ENCODE measurements around the gene BCCIP.

Gene BCCIP

DNA sequence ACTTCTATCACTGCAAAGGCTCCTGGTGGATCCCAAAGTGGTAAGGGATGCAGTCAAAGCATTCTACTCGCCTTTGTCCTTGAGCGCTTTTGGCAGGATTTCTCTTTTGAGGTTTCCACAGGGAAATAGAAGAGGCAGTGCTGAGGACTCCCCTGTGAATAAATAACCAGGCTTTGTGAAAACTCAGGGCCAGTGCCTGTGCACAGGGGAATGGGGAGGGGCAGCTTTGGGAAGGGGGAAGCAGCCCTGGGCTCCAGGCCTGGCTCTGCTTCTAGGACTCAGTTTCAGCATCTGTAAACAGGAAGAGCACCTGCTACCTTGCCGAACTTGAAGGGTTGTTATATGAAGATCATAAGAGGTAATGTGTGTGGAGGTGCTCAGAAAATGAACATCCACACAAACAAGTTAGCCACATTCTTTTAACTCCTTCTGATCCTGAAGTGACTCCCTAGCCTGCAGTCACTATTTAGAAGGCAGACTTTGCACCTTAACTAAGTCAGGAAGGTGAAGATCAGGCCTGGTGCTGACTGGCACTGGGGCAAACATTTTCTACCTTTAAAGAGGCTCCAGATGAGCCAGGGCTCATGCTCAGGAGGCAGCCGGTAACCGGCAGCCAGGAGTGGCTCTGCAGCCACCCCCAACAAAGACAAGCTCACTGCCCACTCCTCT, 25.2 kb upstream of the BCCIP start:
- DNase-seq = no peak

- no peak for DNase-seq
These were observed 23.7 kb upstream of the BCCIP start for GRCh38 chr10:125799451-125800182.

GRCh38 chr10:125801574-125801973, 21.8 kb upstream of the BCCIP start:
- DNase-seq = no peak

DNA sequence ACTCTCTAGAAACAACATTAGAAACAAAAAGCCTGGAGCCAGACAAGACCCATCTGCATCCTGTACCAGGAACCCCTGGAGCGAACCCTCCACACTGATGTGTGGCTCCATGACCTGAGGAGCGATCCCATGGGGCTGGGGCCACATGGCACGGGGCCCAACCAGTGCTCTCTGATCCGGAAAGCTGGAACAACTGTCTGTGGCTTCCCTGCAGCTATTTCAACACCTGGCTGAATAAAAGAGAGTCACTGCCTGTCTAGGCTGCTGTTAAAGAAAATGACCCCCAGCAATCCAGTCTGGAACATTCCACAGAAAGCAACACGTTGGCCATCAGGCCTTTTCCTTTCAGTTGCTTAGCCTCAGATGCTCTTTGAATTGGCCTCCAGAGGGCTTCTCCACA, 21.2 kb upstream of the BCCIP start:
- DNase-seq = no peak

GRCh38 chr10:125802739-125803138, 20.6 kb upstream of the BCCIP start:
- no peak for DNase-seq

- DNase-seq = no peak
These were observed 15.3 kb upstream of the BCCIP start for GRCh38 chr10:125808047-125808446.

DNA sequence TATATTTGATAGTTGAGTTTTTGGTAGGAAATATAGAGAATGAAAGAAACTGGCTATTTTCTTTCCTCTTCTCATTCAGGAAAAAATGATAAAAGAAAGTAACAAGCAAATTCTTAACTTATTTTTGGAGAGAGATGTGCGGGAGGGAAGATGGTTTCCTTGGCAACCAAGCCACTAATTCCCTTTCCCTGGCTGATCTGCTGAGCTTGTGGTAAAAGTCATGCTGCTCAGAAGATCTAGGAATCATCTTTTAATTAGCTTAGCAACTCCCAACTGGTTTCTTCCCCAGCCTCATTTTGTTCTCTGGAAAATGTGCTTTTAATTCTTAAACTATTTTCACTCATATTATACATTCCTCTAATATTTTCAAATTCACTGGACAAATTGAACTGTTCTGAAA, 12.1 kb upstream of the BCCIP start:
- no peak for DNase-seq

DNA sequence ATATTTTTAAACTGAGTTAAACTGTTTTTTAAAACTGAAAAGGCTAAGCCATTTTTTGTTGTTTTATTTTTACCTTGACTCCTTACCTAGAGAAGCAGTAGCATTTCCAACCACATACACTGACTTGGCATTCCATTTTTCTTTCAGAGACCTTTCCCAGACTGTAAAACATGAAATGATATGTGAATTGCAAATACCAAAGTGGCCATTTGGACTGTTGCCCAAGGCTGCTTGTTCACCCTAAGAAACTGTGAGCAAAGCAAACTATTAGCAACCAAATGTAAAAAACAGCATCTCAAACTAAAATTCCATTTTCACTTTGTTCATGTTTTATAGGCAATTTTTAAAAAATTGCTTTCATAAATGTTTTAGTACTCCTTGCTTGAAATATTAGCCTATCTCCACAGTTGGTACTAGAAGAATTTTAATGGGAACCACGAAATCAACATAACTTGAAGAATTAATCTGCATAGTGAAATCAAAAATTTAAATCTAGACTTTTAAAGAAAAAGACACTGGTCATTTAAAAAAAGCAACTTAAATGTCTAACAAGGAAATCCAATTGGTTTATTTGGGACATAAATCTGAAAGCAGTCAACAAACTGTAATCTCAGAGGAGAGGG, 11.1 kb upstream of the BCCIP start:
- DNase-seq = no peak

DNA sequence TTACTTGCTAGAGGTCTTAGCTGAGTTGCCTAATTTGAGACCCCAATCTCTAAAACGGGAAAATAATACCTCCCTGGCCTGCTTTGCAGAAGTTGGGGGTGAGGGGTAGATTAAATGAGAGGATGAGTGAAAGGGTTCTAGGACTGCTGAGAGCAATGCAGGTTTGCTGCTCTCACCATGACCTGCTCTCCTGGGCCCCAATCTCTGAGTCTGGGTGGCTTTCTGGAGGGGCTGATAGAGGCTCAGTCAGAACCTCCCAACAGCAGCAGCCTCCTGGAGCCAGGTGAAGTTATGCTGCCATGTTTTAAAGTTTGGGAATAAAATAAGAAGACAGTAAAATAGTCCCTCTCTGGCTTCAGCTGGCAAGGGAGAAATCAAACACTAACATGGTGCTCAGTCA, 7.6 kb upstream of the BCCIP start:
- no peak for DNase-seq

DNA sequence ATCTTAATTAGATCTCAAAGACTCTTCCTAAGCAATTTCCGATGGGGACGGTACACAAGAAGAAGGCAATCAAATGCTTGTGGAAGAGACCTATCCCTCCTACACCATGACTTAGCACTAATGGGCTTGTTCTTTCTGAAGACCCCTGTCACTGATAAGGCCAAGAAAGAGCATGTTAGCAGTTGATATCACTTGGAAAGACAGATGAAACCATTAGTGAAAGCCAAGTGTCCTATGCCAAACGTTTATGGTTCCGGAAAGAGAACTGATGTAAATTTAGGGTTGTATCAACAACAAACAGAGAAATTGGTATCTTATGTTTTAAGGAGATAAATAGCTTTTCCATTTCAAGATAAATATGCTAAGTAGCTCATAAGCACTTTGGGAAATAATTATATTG, 6.8 kb upstream of the BCCIP start:
- no peak for DNase-seq

DNA sequence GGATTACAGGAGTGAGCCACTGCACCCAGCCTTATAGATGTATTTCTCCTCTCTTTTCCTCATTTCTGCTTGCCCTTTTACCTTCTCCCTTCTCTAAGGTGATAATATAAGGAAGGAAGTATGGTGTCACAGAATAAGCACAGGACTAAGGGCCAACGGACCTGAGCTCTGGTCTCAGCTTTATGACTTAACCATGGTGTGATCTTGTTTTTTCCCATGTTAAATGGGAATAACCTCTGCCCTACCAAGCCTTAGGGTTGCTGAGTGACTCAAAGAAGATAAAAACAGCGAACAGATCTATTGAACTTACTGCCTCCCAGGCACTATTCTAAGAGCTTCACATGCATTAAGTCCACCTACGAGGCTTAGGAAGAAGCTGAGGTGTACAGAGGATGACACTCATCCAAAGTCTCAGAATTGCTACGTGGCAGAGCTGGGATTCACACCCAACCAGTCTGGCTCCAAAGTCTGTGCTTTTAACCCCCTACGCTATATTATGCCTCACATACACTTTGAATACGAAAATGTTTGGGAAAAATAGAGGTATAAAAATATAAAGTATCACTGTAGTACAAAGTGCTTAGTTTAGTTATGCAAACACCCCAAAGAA, 5.9 kb upstream of the BCCIP start:
- no peak for DNase-seq

- DNase-seq = no peak
These were observed 2.6 kb upstream of the BCCIP start for GRCh38 chr10:125820701-125821100.

GRCh38 chr10:125823663-125824251, 411 bp downstream of the BCCIP start:
- no peak for DNase-seq

DNA sequence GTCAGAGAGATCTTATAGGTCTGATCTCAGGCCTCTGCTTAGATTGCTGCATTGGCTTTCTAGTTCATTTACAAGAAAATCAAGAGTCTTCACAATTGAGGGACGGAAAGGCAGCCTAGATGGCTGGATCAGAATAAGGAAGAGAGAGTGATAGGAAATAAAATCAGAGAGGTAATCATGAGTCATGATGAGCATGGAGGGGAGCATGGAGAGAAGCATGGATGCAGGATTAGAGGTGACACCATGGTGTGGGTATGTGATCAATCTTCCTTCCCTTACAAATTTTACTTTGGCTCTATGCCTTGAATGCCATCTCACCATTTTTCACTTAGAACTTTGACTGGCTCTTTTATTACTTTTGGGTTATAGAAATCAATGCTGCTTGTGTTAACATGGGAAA, 1.4 kb downstream of the BCCIP start:
- no peak for DNase-seq

DNA sequence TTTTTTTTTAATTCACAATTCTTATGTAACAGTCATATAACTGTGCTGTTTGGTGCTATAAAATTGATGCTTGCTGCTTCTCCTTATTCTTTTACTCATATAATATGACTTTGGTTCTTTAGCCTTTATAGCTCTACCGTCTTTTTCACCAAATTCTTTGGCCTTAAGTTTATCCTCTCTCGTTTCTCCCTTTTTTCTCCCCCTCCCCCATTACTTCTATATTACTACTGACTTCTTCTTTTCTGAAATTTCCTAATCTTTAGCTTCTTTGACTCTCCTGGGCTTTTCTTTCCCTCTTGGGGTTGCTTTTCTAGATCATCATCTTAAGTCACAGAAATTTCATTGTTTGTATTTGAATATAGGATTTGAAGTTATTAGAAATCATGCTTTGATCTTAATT, 3.8 kb downstream of the BCCIP start:
- DNase-seq = no peak

GRCh38 chr10:125828311-125828710, 5.0 kb downstream of the BCCIP start:
- DNase-seq = no peak

- no peak for DNase-seq
These were observed 13.4 kb downstream of the BCCIP start for GRCh38 chr10:125836746-125837145.

GRCh38 chr10:125838802-125839575, 15.6 kb downstream of the BCCIP start:
- no peak for DNase-seq

- no peak for DNase-seq
These were observed 17.1 kb downstream of the BCCIP start for GRCh38 chr10:125840406-125840805.

DNA sequence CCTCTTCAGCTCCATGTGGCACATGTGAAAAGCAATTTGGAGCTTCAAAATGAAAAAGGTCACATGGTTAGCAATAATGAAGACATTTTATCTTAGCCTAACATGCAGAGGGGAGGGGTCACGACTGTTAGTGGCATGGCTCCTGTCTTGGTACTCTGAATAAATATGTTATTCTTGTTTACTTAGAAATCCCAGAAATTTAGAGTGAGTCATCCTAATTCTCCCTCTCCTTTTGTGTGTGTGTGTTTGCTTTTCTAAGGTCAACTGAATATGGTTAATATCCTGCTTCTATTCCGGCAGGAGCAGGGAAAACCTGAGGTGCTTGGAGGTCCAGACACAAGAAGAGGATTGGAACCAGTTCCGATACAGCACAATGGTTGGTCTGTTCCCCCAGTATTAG, 17.6 kb downstream of the BCCIP start:
- DNase-seq = no peak

DNA sequence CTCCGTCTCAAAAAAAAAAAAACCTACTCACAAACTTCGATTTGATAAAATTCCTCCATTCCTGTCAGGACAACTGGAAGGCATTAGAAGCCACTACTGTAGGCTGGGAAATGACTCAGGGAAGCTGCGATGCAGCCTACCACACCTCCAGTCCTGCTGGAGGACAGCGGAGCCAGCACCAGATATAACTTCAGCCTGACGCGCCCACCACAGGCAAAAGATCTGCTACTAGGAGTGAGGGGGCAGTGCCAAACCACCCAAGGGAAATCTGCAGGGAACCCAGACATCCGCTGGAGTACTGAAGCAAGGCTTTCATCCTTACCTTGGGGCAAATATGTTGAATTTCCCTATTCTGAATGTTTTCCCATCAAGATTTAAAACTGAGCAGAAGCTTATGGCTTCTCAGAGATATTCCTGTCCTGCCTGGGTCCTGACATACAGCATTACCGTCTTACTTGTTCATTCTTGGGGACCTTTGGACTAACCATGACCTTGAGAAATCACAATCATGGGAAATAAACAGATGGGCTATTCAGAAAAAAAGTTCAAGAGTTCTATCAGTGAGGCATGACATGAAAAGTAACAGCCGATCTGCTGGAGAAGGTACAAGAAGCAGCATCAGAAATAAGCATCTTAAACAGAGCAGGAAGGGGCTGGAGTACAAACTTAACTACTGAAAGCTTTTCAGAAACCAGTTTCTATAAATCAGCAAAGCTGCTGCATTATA, 20.4 kb downstream of the BCCIP start:
- no peak for DNase-seq

DNA sequence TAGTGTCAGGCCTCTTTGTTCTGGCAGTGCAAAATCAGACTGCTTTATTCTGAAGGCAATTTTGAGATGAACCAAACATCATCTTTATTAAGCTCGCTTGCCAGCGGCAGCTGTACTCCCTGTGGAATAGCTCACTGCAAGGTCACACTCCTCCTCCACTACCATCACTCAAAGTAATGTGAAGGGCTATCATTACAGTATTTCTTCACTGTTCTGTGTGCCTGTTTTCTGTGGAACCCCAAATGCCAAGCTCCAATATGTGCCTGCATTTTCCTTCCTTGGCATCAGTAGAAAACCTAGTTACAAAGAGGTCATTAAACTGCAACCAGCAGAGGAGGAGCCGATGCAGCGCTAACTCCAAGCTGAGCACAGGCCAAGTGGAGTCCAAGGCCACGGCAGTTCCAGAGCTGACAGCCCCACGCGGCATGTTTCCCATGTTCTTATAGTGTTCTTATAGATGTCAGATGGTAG, 21.4 kb downstream of the BCCIP start:
- no peak for DNase-seq

All from SW 1271 (cell line).